ENCODE results near the gene ARHGAP42.
A peak's percentile ranks its signal among the peaks of the same experiment; 100 is the strongest.
"Not testable (repeated sequence)": the region's sequence is repeated elsewhere in the genome, so short reads cannot be mapped to it uniquely, and the experiment has no call there.

The ARHGAP42 gene

GRCh38 chr11:100719809-100720221, 32.7 kb downstream of the ARHGAP42 start:
- peak; percentile 80 for DNase-seq (ENCODE audit: low read depth)

GRCh38 chr11:100726680-100727079, 39.6 kb downstream of the ARHGAP42 start:
- no peak for DNase-seq (ENCODE audit: low read depth)

- DNase-seq (ENCODE audit: low read depth): no peak
Observed at GRCh38 chr11:100727410-100727809, 40.3 kb downstream of the ARHGAP42 start.

GRCh38 chr11:100730266-100730665, 43.2 kb downstream of the ARHGAP42 start:
- peak; percentile 79 for DNase-seq (ENCODE audit: low read depth)

GRCh38 chr11:100731471-100731870, 44.4 kb downstream of the ARHGAP42 start:
- no peak for DNase-seq (ENCODE audit: low read depth)

GRCh38 chr11:100732949-100733348, 45.9 kb downstream of the ARHGAP42 start:
- no peak for DNase-seq (ENCODE audit: low read depth)

- DNase-seq (ENCODE audit: low read depth): no peak
Observed at GRCh38 chr11:100734743-100735527, 47.8 kb downstream of the ARHGAP42 start.

- DNase-seq (ENCODE audit: low read depth): no peak
Observed at GRCh38 chr11:100735949-100736675, 49.0 kb downstream of the ARHGAP42 start.

- DNase-seq (ENCODE audit: low read depth): no peak
Observed at GRCh38 chr11:100738701-100739270, 51.7 kb downstream of the ARHGAP42 start.

DNA sequence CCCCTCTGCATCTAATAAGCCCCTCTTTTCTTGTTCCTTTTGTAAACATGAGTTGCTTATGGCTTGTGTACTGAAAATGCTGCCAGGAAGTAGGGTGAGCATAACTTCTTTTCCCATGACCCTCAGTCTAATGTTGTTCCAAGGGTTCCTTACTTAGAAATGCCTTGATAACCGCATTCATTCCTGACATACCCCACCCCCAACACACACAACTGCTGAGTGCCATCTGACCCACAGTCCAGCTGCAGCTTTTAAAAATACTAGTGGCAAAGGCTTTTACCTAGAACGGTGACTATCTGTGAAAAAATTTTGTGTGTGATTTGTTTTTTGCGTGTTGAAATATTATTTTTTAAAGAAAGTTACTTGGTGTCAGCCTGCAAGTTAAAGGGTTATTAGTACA, 52.6 kb downstream of the ARHGAP42 start:
- peak; percentile 37 for DNase-seq (ENCODE audit: low read depth)

- no peak for DNase-seq (ENCODE audit: low read depth)
Observed at GRCh38 chr11:100740440-100740839, 53.4 kb downstream of the ARHGAP42 start.

DNA sequence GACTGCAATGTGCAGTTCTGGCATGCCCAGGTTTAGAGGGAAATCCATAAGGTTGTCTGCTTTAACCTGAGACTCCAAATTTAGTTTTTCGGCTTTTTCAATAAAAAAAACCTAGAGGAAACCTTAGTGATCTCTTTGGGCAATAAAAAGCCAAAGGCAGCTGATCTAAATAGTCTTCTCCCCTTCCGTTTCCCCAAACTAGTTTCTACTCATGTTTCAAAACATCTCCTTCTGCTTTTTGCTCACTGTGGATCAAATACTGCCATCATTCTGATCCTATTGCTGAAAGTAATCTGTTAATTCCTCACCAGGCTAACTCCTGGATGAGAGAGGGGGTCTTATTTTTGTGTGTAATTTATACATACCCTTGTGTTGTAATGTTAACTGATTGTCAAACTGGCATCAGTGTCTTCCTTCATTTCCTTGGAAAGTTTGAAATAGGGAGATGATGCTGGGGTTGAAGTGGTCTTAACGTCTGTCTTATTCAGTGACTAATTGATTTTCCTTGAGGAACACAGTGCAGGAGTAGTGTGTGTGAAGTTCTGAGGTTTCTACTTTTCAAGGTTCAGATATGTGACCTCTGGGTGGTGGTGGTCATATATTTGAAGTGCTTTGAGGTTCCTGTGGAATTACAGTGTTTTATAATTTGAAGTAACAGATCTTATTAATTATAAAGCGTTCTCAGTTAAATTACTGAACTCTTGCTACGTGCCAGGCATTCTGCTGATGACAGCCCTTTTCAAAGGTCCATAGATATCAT, 55.0 kb downstream of the ARHGAP42 start:
- DNase-seq (ENCODE audit: low read depth): no peak

GRCh38 chr11:100746448-100746847, 59.4 kb downstream of the ARHGAP42 start:
- no peak for DNase-seq (ENCODE audit: low read depth)

DNA sequence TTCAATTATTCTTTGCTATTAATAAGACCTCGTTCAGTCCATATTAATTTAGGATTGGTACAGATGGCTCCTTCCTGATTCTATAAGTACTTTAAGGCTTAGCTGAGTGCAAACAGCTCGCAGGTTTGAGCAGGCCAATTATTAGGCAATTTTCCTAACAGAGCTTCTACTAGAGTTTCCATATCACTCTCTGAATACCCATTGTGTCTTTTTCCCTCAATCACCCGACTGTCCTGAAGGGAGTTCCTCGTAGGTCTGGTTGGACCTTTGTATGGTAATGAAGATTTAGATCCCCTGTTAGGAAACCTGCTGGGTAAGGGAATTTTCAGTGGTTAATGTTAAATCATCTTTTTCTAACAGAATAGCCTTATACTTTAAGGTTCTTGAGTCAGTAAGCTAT, 61.1 kb downstream of the ARHGAP42 start:
- DNase-seq (ENCODE audit: low read depth): no peak

GRCh38 chr11:100749887-100750565, 62.9 kb downstream of the ARHGAP42 start:
- DNase-seq (ENCODE audit: low read depth): not testable (repeated sequence)

DNA sequence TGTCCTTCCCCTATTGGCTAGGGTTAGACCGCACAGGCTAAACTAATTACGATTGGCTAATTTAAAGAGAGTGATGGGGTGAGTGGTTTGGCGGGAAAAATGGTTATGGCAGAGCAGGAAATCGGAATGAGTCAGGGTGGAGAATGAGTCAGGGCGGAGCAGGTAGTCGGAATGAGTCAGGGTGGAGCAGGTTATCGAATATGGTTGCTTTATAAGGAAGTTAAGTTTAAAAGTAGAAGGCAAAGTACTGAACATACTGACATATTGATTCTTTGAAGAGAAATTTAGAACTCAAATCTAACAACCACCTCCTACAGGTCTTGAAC, 63.4 kb downstream of the ARHGAP42 start:
- DNase-seq (ENCODE audit: low read depth): not testable (repeated sequence)

GRCh38 chr11:100752371-100753171, 65.5 kb downstream of the ARHGAP42 start:
- no peak for DNase-seq (ENCODE audit: low read depth)

- DNase-seq (ENCODE audit: low read depth): no peak
Observed at GRCh38 chr11:100753172-100753543, 66.1 kb downstream of the ARHGAP42 start.

GRCh38 chr11:100753571-100753970, 66.5 kb downstream of the ARHGAP42 start:
- no peak for DNase-seq (ENCODE audit: low read depth)

DNA sequence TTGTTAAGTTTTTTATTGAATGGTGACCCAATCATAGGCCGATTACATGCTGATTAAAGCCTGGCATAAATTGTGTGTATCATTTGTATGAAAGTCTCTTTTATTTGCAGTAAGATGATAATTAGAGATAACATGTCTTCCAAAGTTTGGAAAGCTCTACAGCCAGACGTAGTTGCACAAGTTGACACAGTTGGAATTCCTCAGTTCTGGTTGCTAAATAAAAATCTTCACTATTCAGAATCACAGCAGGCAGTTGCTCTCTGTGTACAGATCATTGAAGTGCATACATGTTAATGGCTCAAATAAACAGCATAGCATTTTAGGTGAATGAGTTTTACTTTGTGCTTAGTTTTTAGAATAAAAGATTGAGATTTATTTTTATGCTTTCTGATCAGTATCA, 69.5 kb downstream of the ARHGAP42 start:
- no peak for DNase-seq (ENCODE audit: low read depth)

GRCh38 chr11:100757646-100758045, 70.6 kb downstream of the ARHGAP42 start:
- DNase-seq (ENCODE audit: low read depth): no peak

Data from HS-5 (cell line).